A673 (cell line): ENCODE data around the gene KHDRBS1.

Experiments used
- CTCF ChIP-seq: fragments of 300-800, 200-600 bp; sonication (generic); conservative IDR thresholded peaks from 2 replicates; pipeline ENCODE4 v1.5.1; 2017; ENCODE audit warnings: low read depth, mild to moderate bottlenecking, antibody characterized with exemption, low read length, moderate library complexity, mixed read lengths
- EZH2 ChIP-seq: fragments of 200-600 bp; sonication (generic); IDR thresholded peaks from 2 replicates; pipeline ENCODE4 v1.6.1; 2017; ENCODE audit warnings: borderline replicate concordance, low read depth, mild to moderate bottlenecking, mixed read lengths, antibody characterized with exemption, low read length; ENCODE audit not compliant: poor library complexity, severe bottlenecking

GRCh38 chr1:31978843-31979400 lies 34.7 kb upstream of the KHDRBS1 start:
- TF ChIP-seq CTCF = no peak
- TF ChIP-seq EZH2 = no peak
